Coronary artery (tissue), 2 donors: Measurements from ENCODE around the gene TMEM132C.

Experiments used
- DNase-seq: peaks from one replicate; pipeline ENCODE4 v3.0.0-alpha.2; 2017; ENCODE audit warnings: low spot score
- H3K27ac ChIP-seq, 2 donors: fragments of 200-600 bp; sonication (generic); one replicate each; pipeline ENCODE4 v1.5.1; 2016 to 2019
- H3K4me3 ChIP-seq: fragments of 200-600 bp; sonication (generic); 2 replicates; pipeline ENCODE4 v1.5.1; 2016; ENCODE audit warnings: mild to moderate bottlenecking, moderate library complexity
- CTCF ChIP-seq: fragments of 200-600 bp; sonication (generic); IDR thresholded peaks from one replicate; pipeline ENCODE4 v1.5.1; 2019; ENCODE audit warnings: antibody characterized with exemption

Gene TMEM132C

GRCh38 chr12:128752386-128752785, 485.4 kb downstream of the TMEM132C start:
- no peak for TF ChIP-seq CTCF
- DNase-seq, result no peak
- Histone ChIP-seq H3K27ac (no peak overlapping the region), H3K4me3 (no peak overlapping the region)

GRCh38 chr12:128753438-128753837, 486.5 kb downstream of the TMEM132C start:
- no peak overlapping the region for H3K27ac ChIP-seq
- no peak for TF ChIP-seq CTCF
- no peak overlapping the region for H3K4me3 ChIP-seq
- no peak for DNase-seq

GRCh38 chr12:128754275-128754674, 487.3 kb downstream of the TMEM132C start:
- Histone ChIP-seq H3K27ac (no peak overlapping the region), H3K4me3 (no peak overlapping the region)
- no peak for TF ChIP-seq CTCF
- no peak for DNase-seq

GRCh38 chr12:128755566-128755965, 488.6 kb downstream of the TMEM132C start:
- H3K27ac ChIP-seq, result no peak overlapping the region
- DNase-seq, result no peak
- H3K4me3 ChIP-seq, result no peak overlapping the region
- TF ChIP-seq CTCF, result no peak
